Lung (tissue), 16 donors: Measurements from ENCODE around the gene VPS37D. TPM values are rescaled to one million over a fixed set of nuclear protein-coding genes. Genes with fewer than 3 reads are reported as not detected.
"Not testable (repeated sequence)": the region's sequence is repeated elsewhere in the genome, so short reads cannot be mapped to it uniquely, and the experiment has no call there.

Experiments
- ATAC-seq: fragments of 200-7000 bp; cut with Tn5 transposase; one replicate; pipeline ENCODE4 v1.9.1; 2020; ENCODE audit warnings: moderate number of reproducible peaks; ENCODE audit not compliant: insufficient read depth, low FRiP score
- DNase-seq, 3 donors: peaks; one replicate each; pipeline ENCODE4 v3.0.0-alpha.2; 2013 to 2017
- H3K27ac ChIP-seq, 2 donors: one replicate each; pipeline ENCODE4 v1.5.1; 2013; ENCODE audit warnings: mild to moderate bottlenecking in 2 of 2, moderate library complexity in 2 of 2, control low read depth in 1 of 2, inconsistent platforms in 1 of 2, low read depth in 1 of 2, low read length in 1 of 2
- H3K27me3 ChIP-seq, 3 donors: one replicate each; pipeline ENCODE4 v1.5.1; 2013; ENCODE audit warnings: low read length in 2 of 3; ENCODE audit not compliant: control insufficient read depth in 3 of 3, insufficient read depth in 3 of 3
- H3K36me3 ChIP-seq, 4 donors: one replicate each; pipeline ENCODE4 v1.5.1; 2013; ENCODE audit warnings: low read length in 4 of 4, mild to moderate bottlenecking in 1 of 4, moderate library complexity in 1 of 4; ENCODE audit not compliant: control insufficient read depth in 4 of 4, insufficient read depth in 4 of 4
- H3K4me1 ChIP-seq, 5 donors: one replicate each; pipeline ENCODE4 v1.5.1; 2013; ENCODE audit warnings: low read length in 5 of 5, mild to moderate bottlenecking in 2 of 5, moderate library complexity in 1 of 5; ENCODE audit not compliant: control insufficient read depth in 5 of 5, insufficient read depth in 5 of 5
- H3K4me3 ChIP-seq: one replicate; pipeline ENCODE4 v1.5.1; 2013; ENCODE audit warnings: mild to moderate bottlenecking, control low read depth, moderate library complexity
- H3K9ac ChIP-seq, 2 donors: one replicate each; pipeline ENCODE4 v1.5.1; 2013; ENCODE audit warnings: low read length in 2 of 2, control low read depth in 1 of 2; ENCODE audit not compliant: insufficient read depth in 1 of 2
- H3K9me3 ChIP-seq, 4 donors: one replicate each; pipeline ENCODE4 v1.5.1; 2013; ENCODE audit warnings: low read length in 3 of 4, mild to moderate bottlenecking in 1 of 4, moderate library complexity in 1 of 4; ENCODE audit not compliant: control insufficient read depth in 4 of 4, insufficient read depth in 3 of 4
- WGBS, 2 donors: extraction: QIAGEN DNeasy Blood & Tissue Kit; methylation state at CpG; one replicate each; pipeline ENCODE4 v1.1.7; 2013; 5-methylcytosine and 5-hydroxymethylcytosine counted together
- long read RNA-seq, 5 donors: transcript quantifications; one replicate each; lab custom pipeline, GENCODE V29; 2026
- polyA plus RNA-seq, 2 donors: library from polyadenylated mRNA; stranded (reverse); fragments of 200-250 nt; gene quantifications; one replicate each; pipeline ENCODE4 v1.2.1, GENCODE V29; 2013
- total RNA-seq, 2 donors: library from RNA; depleted of rRNA in 1 of 2; stranded (reverse); fragments of >200 nt in 1 of 2; gene quantifications; one replicate each; pipeline ENCODE4 v1.2.1, GENCODE V29; 2014 to 2021
- TF ChIP-seq, protein P1 (sequence below): IDR thresholded peaks from 2 replicates; pipeline ENCODE4 v1.5.1; 2012; ENCODE audit warnings: mild to moderate bottlenecking; ENCODE audit errors: control extremely low read depth, extremely low read depth
- donor health status: control.
- donor health status: control.
- donor health status: Bipolar disorder and iron deficiency.
- donor health status: healthy.
- donor health status: DM: yes; HTN: yes; CAD: no.

VPS37D gene, protein sequence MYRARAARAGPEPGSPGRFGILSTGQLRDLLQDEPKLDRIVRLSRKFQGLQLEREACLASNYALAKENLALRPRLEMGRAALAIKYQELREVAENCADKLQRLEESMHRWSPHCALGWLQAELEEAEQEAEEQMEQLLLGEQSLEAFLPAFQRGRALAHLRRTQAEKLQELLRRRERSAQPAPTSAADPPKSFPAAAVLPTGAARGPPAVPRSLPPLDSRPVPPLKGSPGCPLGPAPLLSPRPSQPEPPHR
- total RNA-seq (1 to 10 TPM; 1.3 to 5.5 TPM), polyA plus RNA-seq (1 to 10 TPM in 1 of 2 donors, under 1 TPM in 1; 0.66 to 1.3 TPM)
- long read RNA-seq, donor 1, transcript VPS37D-201 (4 exons, 1,624 nt): major isoform, 13 of 19 reads
- long read RNA-seq, donor 1, partial matches to known transcripts: 6 of 19 reads
- long read RNA-seq, donor 1, other reads (novel, unspliced or antisense): 0 of 19 reads
- long read RNA-seq, donor 2, partial matches to known transcripts: 0 of 2 reads
- long read RNA-seq, donor 2, other reads (novel, unspliced or antisense): 0 of 2 reads
- long read RNA-seq, donor 3, partial matches to known transcripts: 0 of 3 reads
- long read RNA-seq, donor 3, other reads (novel, unspliced or antisense): 0 of 3 reads
- long read RNA-seq, donor 4, partial matches to known transcripts: 0 of 3 reads
- long read RNA-seq, donor 4, other reads (novel, unspliced or antisense): 0 of 3 reads
- long read RNA-seq, donor 5, partial matches to known transcripts: 0 of 2 reads
- long read RNA-seq, donor 5, other reads (novel, unspliced or antisense): 0 of 2 reads

DNA sequence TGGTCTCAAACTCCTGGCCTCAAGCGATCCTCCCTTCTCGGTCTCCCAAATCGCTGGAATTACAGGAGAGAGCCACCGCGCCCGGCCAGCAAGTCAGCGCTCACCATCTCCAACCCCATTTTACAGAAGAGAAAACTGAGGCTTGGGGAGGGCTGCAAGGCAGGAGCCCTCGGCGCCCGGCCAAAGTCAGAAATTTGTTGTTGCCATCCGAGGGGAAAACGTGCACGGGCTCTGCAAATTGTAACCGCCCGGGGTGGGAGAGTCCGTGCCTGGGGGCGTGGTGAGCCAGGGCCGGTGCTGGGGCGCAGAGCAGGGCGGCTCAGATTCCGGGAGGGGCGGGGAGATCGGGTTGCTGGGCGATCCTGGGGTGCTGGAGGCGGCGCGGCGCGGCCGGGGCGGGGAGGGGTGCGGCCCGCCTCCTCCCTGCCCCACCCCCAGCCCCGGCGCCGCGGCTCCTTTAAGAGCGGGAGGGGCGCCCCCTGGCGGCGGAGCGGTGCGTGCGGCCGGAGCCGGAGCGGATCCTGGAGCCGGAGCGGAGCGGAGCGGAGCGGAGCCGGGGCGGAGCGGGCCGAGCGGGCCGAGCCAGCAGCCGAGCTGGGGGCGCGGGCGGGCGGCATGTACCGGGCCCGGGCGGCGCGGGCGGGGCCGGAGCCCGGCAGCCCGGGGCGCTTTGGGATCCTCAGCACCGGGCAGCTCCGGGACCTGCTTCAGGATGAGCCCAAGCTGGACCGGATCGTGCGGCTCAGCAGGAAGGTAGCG, at the start of gene VPS37D:
VPS37D (plus strand) TSS at position 488 of the 759 bp plus-strand sequence; CDS start at position 616, 128 bp downstream.
- Histone ChIP-seq H3K4me1 (peaks cover 0 to 11% (median 4%) of the 10 kb centered on the region in 5 donors), H3K36me3 (peaks cover 0 to 7% (median 2%) of the 10 kb centered on the region in 4 donors), H3K27me3 (no peaks in the 10 kb centered on the region), H3K27ac (no peak within 1 kb of the TSS), H3K9me3 (peaks cover 0 to 7% (median 2%) of the 10 kb centered on the region in 4 donors), H3K9ac (peak within 1 kb of the TSS; percentile 42 to 55), H3K4me3 (peak within 1 kb of the TSS; percentile 64)
- ATAC-seq: peak; percentile 93
- TF ChIP-seq, protein P1, sequence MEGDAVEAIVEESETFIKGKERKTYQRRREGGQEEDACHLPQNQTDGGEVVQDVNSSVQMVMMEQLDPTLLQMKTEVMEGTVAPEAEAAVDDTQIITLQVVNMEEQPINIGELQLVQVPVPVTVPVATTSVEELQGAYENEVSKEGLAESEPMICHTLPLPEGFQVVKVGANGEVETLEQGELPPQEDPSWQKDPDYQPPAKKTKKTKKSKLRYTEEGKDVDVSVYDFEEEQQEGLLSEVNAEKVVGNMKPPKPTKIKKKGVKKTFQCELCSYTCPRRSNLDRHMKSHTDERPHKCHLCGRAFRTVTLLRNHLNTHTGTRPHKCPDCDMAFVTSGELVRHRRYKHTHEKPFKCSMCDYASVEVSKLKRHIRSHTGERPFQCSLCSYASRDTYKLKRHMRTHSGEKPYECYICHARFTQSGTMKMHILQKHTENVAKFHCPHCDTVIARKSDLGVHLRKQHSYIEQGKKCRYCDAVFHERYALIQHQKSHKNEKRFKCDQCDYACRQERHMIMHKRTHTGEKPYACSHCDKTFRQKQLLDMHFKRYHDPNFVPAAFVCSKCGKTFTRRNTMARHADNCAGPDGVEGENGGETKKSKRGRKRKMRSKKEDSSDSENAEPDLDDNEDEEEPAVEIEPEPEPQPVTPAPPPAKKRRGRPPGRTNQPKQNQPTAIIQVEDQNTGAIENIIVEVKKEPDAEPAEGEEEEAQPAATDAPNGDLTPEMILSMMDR: peak; percentile 83
- DNase-seq: peak; percentile 93 to 95 (median 93)
- 4 to 7% methylated on average over 23 to 79 of the region's 79 CpGs for WGBS, 2 donors

DNA sequence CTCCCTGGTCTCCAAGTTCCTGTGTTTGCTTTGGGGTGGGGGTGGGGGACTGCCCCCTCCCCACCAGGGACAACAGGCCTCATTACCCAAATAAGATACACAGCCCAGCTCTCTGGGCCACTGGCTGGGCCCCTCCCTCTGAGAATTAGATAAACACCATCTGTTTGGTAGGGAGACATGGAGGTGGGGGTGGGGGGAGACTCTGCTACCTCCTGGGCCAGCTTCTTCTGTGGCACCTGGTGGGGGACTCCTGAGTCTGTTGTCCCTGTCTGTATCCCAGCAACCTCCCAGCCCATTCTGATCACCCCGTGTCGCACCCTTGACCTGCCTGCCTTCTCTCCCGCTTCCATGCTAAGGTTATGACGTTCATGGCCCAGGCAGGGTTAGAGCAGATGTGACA, 49.1 kb upstream of the VPS37D start:
- H3K27me3 ChIP-seq: peaks cover under 1 to 19% (median 8%) of the 10 kb centered on the region in 3 donors
- no peak overlapping the region for H3K27ac ChIP-seq
- H3K4me1 ChIP-seq: peaks cover 0 to 7% (median 6%) of the 10 kb centered on the region in 5 donors
- TF ChIP-seq, protein P1: no peak
- ATAC-seq (no peak), DNase-seq (no peak)
- peaks cover 0 to 2% (median 0%) of the 10 kb centered on the region in 4 donors for H3K36me3 ChIP-seq
- no peaks in the 10 kb centered on the region for H3K9me3 ChIP-seq
- no peak overlapping the region for H3K9ac ChIP-seq
- no peak overlapping the region for H3K4me3 ChIP-seq
- 74% methylated on average over 4 of the region's 4 CpGs for WGBS, 2 donors

DNA sequence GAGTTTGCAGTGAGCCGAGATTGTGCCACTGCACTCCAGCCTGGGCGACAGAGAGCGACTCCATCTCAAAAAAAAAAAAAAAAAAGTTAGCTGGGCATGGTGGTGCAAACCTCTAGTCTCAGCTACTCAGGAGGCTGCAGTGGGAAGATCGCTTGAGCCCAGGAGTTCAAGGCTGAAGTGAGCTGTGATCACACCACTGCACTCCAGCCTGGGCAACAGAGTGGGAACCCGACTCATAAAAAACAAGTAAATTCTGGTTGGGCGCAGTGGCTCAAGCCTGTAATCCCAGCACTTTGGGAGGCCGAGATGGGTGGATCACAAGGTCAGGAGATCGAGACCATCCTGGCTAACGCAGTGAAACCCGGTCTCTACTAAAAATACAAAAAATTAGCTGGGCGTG, 48.2 kb upstream of the VPS37D start:
- not testable (repeated sequence) for H3K9me3 ChIP-seq, ATAC-seq, H3K27ac ChIP-seq, H3K36me3 ChIP-seq, H3K9ac ChIP-seq, DNase-seq, H3K4me3 ChIP-seq
- H3K4me1 ChIP-seq: peaks cover 0 to 12% (median 7%) of the 10 kb centered on the region in 5 donors
- 85 to 87% methylated on average over 11 of the region's 11 CpGs for WGBS, 2 donors
- peaks cover 4 to 26% (median 8%) of the 10 kb centered on the region in 3 donors for H3K27me3 ChIP-seq
